Measurements from ENCODE around the gene FGF8. TPM values are rescaled to one million over a fixed set of nuclear protein-coding genes. Genes with fewer than 3 reads are reported as not detected.
A peak's percentile ranks its signal among the peaks of the same experiment; 100 is the strongest.

FGF8 gene
- total and polyA plus RNA-seq, 9 of the 15 experiments (the other 6 are each of a cell fraction or from before 2014, with no cell fraction given): 0.13 to 0.82 (median 0.37) TPM; not detected in 5

GRCh38 chr10:101726115-101726387 lies 49.9 kb downstream of the FGF8 start:
- POLR2A ChIA-PET: interaction anchor here (1.4 kb wide), 1 partner anchor 14 kb away, joined by 3 read pairs; no protein-coding TSS in a partner anchor
- in situ Hi-C loops (cut with MboI): no loop called here

More at GRCh38 chr10:101726115-101726387, 49.9 kb downstream of the FGF8 start:
- Histone ChIP-seq H2AFZ (ENCODE audit: low read depth, low read length) (no peak overlapping the region), H3K4me2 (ENCODE audit: insufficient read depth, low read length) (no peak overlapping the region; the same call in 1 of the 2 replicates), H3K36me3 (ENCODE audit: control insufficient read depth, insufficient read depth, low read length) (no peaks in the 10 kb centered on the region), H3K9ac (ENCODE audit: insufficient read depth in 1 of 2, low read depth in 2 of 2, low read length in 2 of 2) (peak overlapping the region in 1 of 2 experiments; percentile 79; a peak in 1 of 4 replicates), H3K4me1 (replicated peaks in 1 of 2; ENCODE audit: control insufficient read depth in 2 of 2, insufficient read depth in 2 of 2, low read length in 2 of 2) (no peaks in the 10 kb centered on the region; a peak in 3 of 5 replicates), H3K9me3 (replicated peaks; ENCODE audit: control insufficient read depth, insufficient read depth, low read depth, low read length) (no peaks in the 10 kb centered on the region), H3K4me3 (no peak overlapping the region), H4K20me1 (replicated peaks; ENCODE audit: control insufficient read depth, insufficient read depth, low read length) (no peaks in the 10 kb centered on the region), H3K27me3 (ENCODE audit: control insufficient read depth in 2 of 2, insufficient read depth in 2 of 2, low read length in 2 of 2) (no peaks in the 10 kb centered on the region), H3K27ac (ENCODE audit: extremely low read depth, low read depth, low read length) (no peak overlapping the region), H3K9me1 (ENCODE audit: control insufficient read depth, insufficient read depth, low read length) (no peaks in the 10 kb centered on the region), H3K79me2 (ENCODE audit: control insufficient read depth, insufficient read depth, low read length) (peaks cover 13% of the 10 kb centered on the region)
- FAIRE-seq: no peak
- ATAC-seq: no peak
- BruUV-seq (replicated peaks): no TSS peak
- CTCF ChIA-PET (ENCODE audit: low intra/inter-chr PET ratio): no interaction called here
- 38% methylated on average over 2 of the region's 2 CpGs for WGBS (ENCODE audit: insufficient coverage, low coverage, missing lambda C conversion rate)
- intact Hi-C loops (cut with micrococcal nuclease): no loop called here
- no peak for DNase-seq (ENCODE audit: extremely low read depth in 1 of 4, low spot score in 3 of 4)
- TF ChIP-seq ZNF589 (CRISPR knock-in tag; IDR thresholded peaks at IDR 0.05; ENCODE audit: low read depth) (no peak), SMARCE1 (IDR thresholded peaks at IDR 0.05) (no peak), IFI16 (CRISPR knock-in tag; IDR thresholded peaks at IDR 0.05) (no peak), SMARCA5 (IDR thresholded peaks at IDR 0.05) (no peak), GTF2F1 (IDR thresholded peaks at IDR 0.05; ENCODE audit: low read depth, low read length) (no peak), SIN3B (IDR thresholded peaks at IDR 0.05; ENCODE audit: low read depth) (no peak), ZKSCAN3 (CRISPR knock-in tag; IDR thresholded peaks at IDR 0.05) (no peak), ZNF699 (CRISPR knock-in tag; IDR thresholded peaks at IDR 0.05; ENCODE audit: insufficient replicate concordance) (no peak), E2F6 (IDR thresholded peaks at IDR 0.05; ENCODE audit: borderline replicate concordance in 1 of 2, extremely low read depth in 1 of 2, insufficient read depth in 1 of 2, insufficient read length in 1 of 2, low read depth in 1 of 2, low read length in 1 of 2, poor library complexity in 1 of 2, severe bottlenecking in 1 of 2) (no peak), RBBP5 (IDR thresholded peaks at IDR 0.05; ENCODE audit: borderline replicate concordance, insufficient read depth, low read length, poor library complexity, severe bottlenecking) (no peak), GTF2E2 (tag; IDR thresholded peaks at IDR 0.05) (no peak)

Data from K562 (cell line).